ENCODE data around the gene YIF1A. TPM values are rescaled to one million over a fixed set of nuclear protein-coding genes. Genes with fewer than 3 reads are reported as not detected.
A peak's percentile ranks its signal among the peaks of the same experiment; 100 is the strongest.

Gene YIF1A
- total and polyA plus RNA-seq, 8 donors: 39.7 to 112 (median 56.6) TPM

GRCh38 chr11:66265531-66266377, 23.2 kb downstream of the YIF1A start:
- DNase-seq (peak in 4 of 6 donors; percentile 29 to 83 (median 60)), ATAC-seq (no peak), FAIRE-seq (no peak)
- intact Hi-C loops (cut with DNase I): no loop called here
- Histone ChIP-seq H3K36me3 (no peaks in the 10 kb centered on the region), H3K27ac (no peak overlapping the region), H3K9me3 (no peaks in the 10 kb centered on the region), H3K4me3 (no peak overlapping the region), H3K27me3 (no peaks in the 10 kb centered on the region), H3K4me1 (no peaks in the 10 kb centered on the region)
- TF ChIP-seq, protein P1, sequence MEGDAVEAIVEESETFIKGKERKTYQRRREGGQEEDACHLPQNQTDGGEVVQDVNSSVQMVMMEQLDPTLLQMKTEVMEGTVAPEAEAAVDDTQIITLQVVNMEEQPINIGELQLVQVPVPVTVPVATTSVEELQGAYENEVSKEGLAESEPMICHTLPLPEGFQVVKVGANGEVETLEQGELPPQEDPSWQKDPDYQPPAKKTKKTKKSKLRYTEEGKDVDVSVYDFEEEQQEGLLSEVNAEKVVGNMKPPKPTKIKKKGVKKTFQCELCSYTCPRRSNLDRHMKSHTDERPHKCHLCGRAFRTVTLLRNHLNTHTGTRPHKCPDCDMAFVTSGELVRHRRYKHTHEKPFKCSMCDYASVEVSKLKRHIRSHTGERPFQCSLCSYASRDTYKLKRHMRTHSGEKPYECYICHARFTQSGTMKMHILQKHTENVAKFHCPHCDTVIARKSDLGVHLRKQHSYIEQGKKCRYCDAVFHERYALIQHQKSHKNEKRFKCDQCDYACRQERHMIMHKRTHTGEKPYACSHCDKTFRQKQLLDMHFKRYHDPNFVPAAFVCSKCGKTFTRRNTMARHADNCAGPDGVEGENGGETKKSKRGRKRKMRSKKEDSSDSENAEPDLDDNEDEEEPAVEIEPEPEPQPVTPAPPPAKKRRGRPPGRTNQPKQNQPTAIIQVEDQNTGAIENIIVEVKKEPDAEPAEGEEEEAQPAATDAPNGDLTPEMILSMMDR (IDR thresholded peaks at IDR 0.05): no peak
- WGBS, 2 donors: 93 to 95% methylated on average over 23 to 26 of the region's 26 CpGs

- Histone ChIP-seq H3K27ac (no peak overlapping the region), H3K9me3 (no peaks in the 10 kb centered on the region), H3K4me3 (no peak overlapping the region), H3K36me3 (no peaks in the 10 kb centered on the region), H3K4me1 (no peaks in the 10 kb centered on the region), H3K27me3 (no peaks in the 10 kb centered on the region)
- peak in 5 of 6 donors; percentile 20 to 67 (median 58) for DNase-seq
- intact Hi-C loops (cut with DNase I): no loop called here
- no peak for ATAC-seq
- TF ChIP-seq, protein P1 (IDR thresholded peaks at IDR 0.05): peak in 1 of 4 donors; percentile 8
- FAIRE-seq: no peak
- 65 to 73% methylated on average over 12 of the region's 12 CpGs for WGBS, 2 donors
Observed at GRCh38 chr11:66264914-66265313, 24.0 kb downstream of the YIF1A start.

- FAIRE-seq (no peak), DNase-seq (peak in 3 of 6 donors; percentile 14 to 63 (median 29)), ATAC-seq (no peak)
- Histone ChIP-seq H3K36me3 (no peaks in the 10 kb centered on the region), H3K4me1 (no peaks in the 10 kb centered on the region), H3K27ac (no peak overlapping the region), H3K27me3 (no peaks in the 10 kb centered on the region), H3K4me3 (no peak overlapping the region), H3K9me3 (no peaks in the 10 kb centered on the region)
- TF ChIP-seq, protein P1 (IDR thresholded peaks at IDR 0.05): no peak
- WGBS, 2 donors: 91% methylated on average over 8 of the region's 8 CpGs
- intact Hi-C loops (cut with DNase I): no loop called here
Observed at GRCh38 chr11:66264383-66264782, 24.6 kb downstream of the YIF1A start.

GRCh38 chr11:66263785-66264184, 25.2 kb downstream of the YIF1A start:
- Histone ChIP-seq H3K36me3 (no peaks in the 10 kb centered on the region), H3K27ac (no peak overlapping the region), H3K27me3 (no peaks in the 10 kb centered on the region), H3K4me1 (peaks cover 0 to 2% (median 0%) of the 10 kb centered on the region in 3 donors), H3K9me3 (no peaks in the 10 kb centered on the region), H3K4me3 (no peak overlapping the region)
- FAIRE-seq (no peak), ATAC-seq (no peak), DNase-seq (peak in 2 of 6 donors; percentile 23 to 64)
- intact Hi-C loops (cut with DNase I): no loop called here
- WGBS, 2 donors: 94% methylated on average over 10 of the region's 10 CpGs
- TF ChIP-seq, protein P1 (IDR thresholded peaks at IDR 0.05): no peak

GRCh38 chr11:66263231-66263630, 25.7 kb downstream of the YIF1A start:
- no peak for ATAC-seq
- Histone ChIP-seq H3K27ac (no peak overlapping the region), H3K4me1 (peaks cover 0 to 6% (median 0%) of the 10 kb centered on the region in 3 donors), H3K36me3 (no peaks in the 10 kb centered on the region), H3K4me3 (no peak overlapping the region), H3K9me3 (no peaks in the 10 kb centered on the region), H3K27me3 (no peaks in the 10 kb centered on the region)
- WGBS, 2 donors: 94 to 98% methylated on average over 4 of the region's 4 CpGs
- intact Hi-C loops (cut with DNase I): no loop called here
- TF ChIP-seq, protein P1 (IDR thresholded peaks at IDR 0.05): no peak
- no peak for DNase-seq
- FAIRE-seq: no peak

All from pancreas (tissue), 10 donors.